Activated T-cell treated with anti-CD3 and anti-CD28 coated beads, Interleukin-2, amount 50 U/mL, for 72 hours (primary cell): Measurements from ENCODE around the gene SLAIN2. TPM values are rescaled to one million over a fixed set of nuclear protein-coding genes. Genes with fewer than 3 reads are reported as not detected.

Source experiments
- ATAC-seq, 2 donors: fragments of 150-1000 bp; cut with Tn5 transposase; replicated peaks in 1 of 2; 2 replicates each; pipeline ENCODE4 v1.10.0; 2021; ENCODE audit warnings: moderate library complexity in 2 of 2, mild to moderate bottlenecking in 1 of 2
- DNase-seq, 2 donors: peaks; one replicate each; pipeline ENCODE4 v3.0.0; 2021 to 2022; ENCODE audit warnings: mixed read lengths in 1 of 2
- H3K27ac Mint-ChIP-seq: one replicate; pipeline ENCODE4 v1.8.0; 2022; ENCODE audit warnings: mild to moderate bottlenecking, moderate library complexity, mixed read lengths
- H3K27me3 Mint-ChIP-seq: one replicate; pipeline ENCODE4 v1.8.0; 2022; ENCODE audit warnings: low read depth, mixed read lengths
- H3K36me3 Mint-ChIP-seq, 2 donors: one replicate each; pipeline ENCODE4 v1.8.0; 2022; ENCODE audit warnings: mixed read lengths in 2 of 2, mild to moderate bottlenecking in 1 of 2; ENCODE audit not compliant: insufficient read depth in 2 of 2
- H3K4me1 Mint-ChIP-seq: one replicate; pipeline ENCODE4 v1.8.0; 2022; ENCODE audit warnings: low read depth, mixed read lengths
- H3K4me3 Mint-ChIP-seq, 2 donors: one replicate each; pipeline ENCODE4 v1.8.0; 2022; ENCODE audit warnings: mild to moderate bottlenecking in 2 of 2, mixed read lengths in 2 of 2, moderate library complexity in 2 of 2
- H3K9me3 Mint-ChIP-seq, 2 donors: one replicate each; pipeline ENCODE4 v1.8.0; 2022; ENCODE audit warnings: mixed read lengths in 2 of 2
- total RNA-seq, 2 donors: library from RNA; stranded (reverse); gene quantifications; one replicate each; pipeline ENCODE4 v1.2.3, GENCODE V29; 2022

The SLAIN2 gene
- total RNA-seq, 2 donors from 2014 or later = 43.4 to 58.0 TPM

GRCh38 chr4:48361012-48361400, 19.7 kb downstream of the SLAIN2 start:
- ATAC-seq (no peak), DNase-seq (no peak)
- H3K27ac Mint-ChIP-seq = no peak overlapping the region
- no peak overlapping the region for H3K4me3 Mint-ChIP-seq
- H3K36me3 Mint-ChIP-seq = peaks cover 0 to 3% of the 10 kb centered on the region in 2 donors
- H3K4me1 Mint-ChIP-seq = peaks cover 12% of the 10 kb centered on the region
- H3K9me3 Mint-ChIP-seq = no peaks in the 10 kb centered on the region
- H3K27me3 Mint-ChIP-seq = no peaks in the 10 kb centered on the region

- Mint-ChIP-seq H3K27ac (no peak overlapping the region), H3K36me3 (peaks cover 0 to 3% of the 10 kb centered on the region in 2 donors), H3K4me3 (no peak overlapping the region), H3K9me3 (no peaks in the 10 kb centered on the region), H3K27me3 (no peaks in the 10 kb centered on the region), H3K4me1 (peaks cover 36% of the 10 kb centered on the region)
- DNase-seq (no peak), ATAC-seq (no peak)
These were observed 25.3 kb downstream of the SLAIN2 start for GRCh38 chr4:48366611-48367010.

- Mint-ChIP-seq H3K4me3 (no peak overlapping the region), H3K4me1 (peaks cover 36% of the 10 kb centered on the region), H3K27me3 (no peaks in the 10 kb centered on the region), H3K36me3 (peaks cover 0 to 3% of the 10 kb centered on the region in 2 donors), H3K27ac (peak overlapping the region; percentile 64), H3K9me3 (no peaks in the 10 kb centered on the region)
- ATAC-seq (no peak), DNase-seq (no peak)
These were observed 25.7 kb downstream of the SLAIN2 start for GRCh38 chr4:48367016-48367415.

GRCh38 chr4:48368389-48368788, 27.1 kb downstream of the SLAIN2 start:
- peaks cover 36% of the 10 kb centered on the region for H3K4me1 Mint-ChIP-seq
- H3K27ac Mint-ChIP-seq = no peak overlapping the region
- DNase-seq = no peak
- peaks cover 0 to 2% of the 10 kb centered on the region in 2 donors for H3K36me3 Mint-ChIP-seq
- H3K4me3 Mint-ChIP-seq = no peak overlapping the region
- no peak for ATAC-seq
- H3K9me3 Mint-ChIP-seq = no peaks in the 10 kb centered on the region
- H3K27me3 Mint-ChIP-seq = no peaks in the 10 kb centered on the region

- ATAC-seq = no peak
- H3K36me3 Mint-ChIP-seq = peaks cover 0 to 2% of the 10 kb centered on the region in 2 donors
- H3K27me3 Mint-ChIP-seq = no peaks in the 10 kb centered on the region
- DNase-seq = no peak
- no peaks in the 10 kb centered on the region for H3K9me3 Mint-ChIP-seq
- no peak overlapping the region for H3K4me3 Mint-ChIP-seq
- peaks cover 36% of the 10 kb centered on the region for H3K4me1 Mint-ChIP-seq
- no peak overlapping the region for H3K27ac Mint-ChIP-seq
These were observed 27.9 kb downstream of the SLAIN2 start for GRCh38 chr4:48369248-48369647.

- Mint-ChIP-seq H3K36me3 (peaks cover 0 to 3% of the 10 kb centered on the region in 2 donors), H3K4me1 (peaks cover 36% of the 10 kb centered on the region), H3K27me3 (no peaks in the 10 kb centered on the region), H3K4me3 (no peak overlapping the region), H3K27ac (peak overlapping the region; percentile 34), H3K9me3 (no peaks in the 10 kb centered on the region)
- DNase-seq (no peak), ATAC-seq (no peak)
These were observed 28.4 kb downstream of the SLAIN2 start for GRCh38 chr4:48369771-48370170.

- H3K4me1 Mint-ChIP-seq = peaks cover 36% of the 10 kb centered on the region
- no peak for ATAC-seq
These were observed 29.2 kb downstream of the SLAIN2 start for GRCh38 chr4:48370260-48371134.

GRCh38 chr4:48372272-48372671, 30.9 kb downstream of the SLAIN2 start:
- DNase-seq (no peak), ATAC-seq (no peak)
- no peaks in the 10 kb centered on the region for H3K27me3 Mint-ChIP-seq
- no peaks in the 10 kb centered on the region for H3K9me3 Mint-ChIP-seq
- peaks cover 22% of the 10 kb centered on the region for H3K4me1 Mint-ChIP-seq
- H3K4me3 Mint-ChIP-seq = no peak overlapping the region
- peaks cover 0 to 7% of the 10 kb centered on the region in 2 donors for H3K36me3 Mint-ChIP-seq
- no peak overlapping the region for H3K27ac Mint-ChIP-seq

More at GRCh38 chr4:48370260-48371134, 29.2 kb downstream of the SLAIN2 start:
- no peak for DNase-seq
- Mint-ChIP-seq H3K27me3 (no peaks in the 10 kb centered on the region), H3K36me3 (peaks cover 0 to 5% of the 10 kb centered on the region in 2 donors), H3K9me3 (no peaks in the 10 kb centered on the region), H3K4me3 (no peak overlapping the region), H3K27ac (peak overlapping the region; percentile 81)

- H3K27ac Mint-ChIP-seq = no peak overlapping the region
- DNase-seq (no peak), ATAC-seq (no peak)
- H3K4me1 Mint-ChIP-seq = peaks cover under 1% of the 10 kb centered on the region
- peaks cover 0 to 7% of the 10 kb centered on the region in 2 donors for H3K36me3 Mint-ChIP-seq
- no peaks in the 10 kb centered on the region for H3K9me3 Mint-ChIP-seq
- no peak overlapping the region for H3K4me3 Mint-ChIP-seq
- no peaks in the 10 kb centered on the region for H3K27me3 Mint-ChIP-seq
These were observed 34.4 kb downstream of the SLAIN2 start for GRCh38 chr4:48375651-48376304.

- Mint-ChIP-seq H3K27ac (no peak overlapping the region), H3K4me3 (no peak overlapping the region), H3K27me3 (no peaks in the 10 kb centered on the region), H3K9me3 (no peaks in the 10 kb centered on the region), H3K36me3 (peaks cover 2 to 8% of the 10 kb centered on the region in 2 donors), H3K4me1 (no peaks in the 10 kb centered on the region)
- DNase-seq (no peak), ATAC-seq (no peak)
These were observed 38.4 kb downstream of the SLAIN2 start for GRCh38 chr4:48379587-48380180.

- Mint-ChIP-seq H3K36me3 (peaks cover 2 to 6% of the 10 kb centered on the region in 2 donors), H3K4me1 (no peaks in the 10 kb centered on the region), H3K27ac (no peak overlapping the region), H3K4me3 (no peak overlapping the region), H3K27me3 (no peaks in the 10 kb centered on the region), H3K9me3 (no peaks in the 10 kb centered on the region)
- DNase-seq (no peak), ATAC-seq (no peak)
These were observed 39.3 kb downstream of the SLAIN2 start for GRCh38 chr4:48380583-48381167.

- no peak overlapping the region for H3K4me3 Mint-ChIP-seq
- H3K27ac Mint-ChIP-seq = no peak overlapping the region
- no peak for ATAC-seq
- no peak for DNase-seq
- H3K9me3 Mint-ChIP-seq = no peaks in the 10 kb centered on the region
- H3K27me3 Mint-ChIP-seq = no peaks in the 10 kb centered on the region
- H3K4me1 Mint-ChIP-seq = no peaks in the 10 kb centered on the region
- peaks cover 2 to 3% of the 10 kb centered on the region in 2 donors for H3K36me3 Mint-ChIP-seq
These were observed 47.3 kb downstream of the SLAIN2 start for GRCh38 chr4:48388525-48389154.
